Caco-2 (cell line): ENCODE results near the gene CLMN. TPM values are rescaled to one million over a fixed set of nuclear protein-coding genes. Genes with fewer than 3 reads are reported as not detected.

ENCODE experiments used
- BruUV-seq: library from RNA; stranded (reverse); fragments of 400-500 nt; replicated peaks from 2 replicates; lab custom pipeline; 2021; lab: Mats Ljungman, UMichigan
- CTCF ChIA-PET: fragments of 300-600 bp; sonication (Branson Sonifier 250); formaldehyde crosslinking; loops from one replicate; lab custom pipeline; 2022; ENCODE audit warnings: antibody characterized with exemption; lab: Charles Lee
- POLR2A ChIA-PET: fragments of 300-600 bp; sonication (Branson Sonifier 250); formaldehyde crosslinking; loops from one replicate; lab custom pipeline; 2022; ENCODE audit warnings: antibody characterized with exemption; lab: Charles Lee
- DNase-seq, 2 experiments: peaks; one replicate each; pipeline versions ENCODE4 v3.0.0 to v3.0.0-alpha.2; 2020 to 2022
- H3K27me3 ChIP-seq: replicated peaks from 2 replicates; pipeline ENCODE4 v1.6.0; 2011; ENCODE audit warnings: low read length; ENCODE audit not compliant: control insufficient read depth, insufficient read depth
- H3K36me3 ChIP-seq: 2 replicates; pipeline ENCODE4 v1.5.1; 2011; ENCODE audit warnings: low read length; ENCODE audit not compliant: control insufficient read depth, insufficient read depth
- H3K4me1 ChIP-seq: fragments of 250-450 bp; sonication (Bioruptor Pico); 2 replicates; pipeline ENCODE4 v1.5.1; 2020; ENCODE audit warnings: mild to moderate bottlenecking
- H3K4me3 ChIP-seq: 2 replicates; pipeline ENCODE4 v1.5.1; 2011; ENCODE audit warnings: low read depth, mild to moderate bottlenecking, control low read depth, low read length
- H3K9me3 ChIP-seq: fragments of 250-450 bp; sonication (Bioruptor Pico); 2 replicates; pipeline ENCODE4 v1.5.1; 2020; ENCODE audit warnings: mild to moderate bottlenecking, moderate library complexity
- H3K27ac Mint-ChIP-seq: one replicate; pipeline ENCODE4 v1.8.0; 2022; ENCODE audit warnings: mixed read lengths; ENCODE audit not compliant: unreplicated experiment
- H3K27me3 Mint-ChIP-seq: one replicate; pipeline ENCODE4 v1.8.0; 2022; ENCODE audit warnings: mixed read lengths; ENCODE audit not compliant: insufficient read depth, unreplicated experiment
- H3K36me3 Mint-ChIP-seq: one replicate; pipeline ENCODE4 v1.8.0; 2022; ENCODE audit warnings: mild to moderate bottlenecking, mixed read lengths; ENCODE audit not compliant: insufficient read depth, unreplicated experiment
- H3K4me1 Mint-ChIP-seq: one replicate; pipeline ENCODE4 v1.8.0; 2022; ENCODE audit warnings: low read depth, mixed read lengths; ENCODE audit not compliant: unreplicated experiment
- H3K4me3 Mint-ChIP-seq: one replicate; pipeline ENCODE4 v1.8.0; 2022; ENCODE audit warnings: mild to moderate bottlenecking, moderate library complexity, mixed read lengths; ENCODE audit not compliant: unreplicated experiment
- H3K9me3 Mint-ChIP-seq: one replicate; pipeline ENCODE4 v1.8.0; 2022; ENCODE audit warnings: mixed read lengths; ENCODE audit not compliant: unreplicated experiment
- CTCF ChIP-seq, 2 experiments: fragments of 200-600 bp in 1 of 2; IDR thresholded peaks; 1 replicate in 1 of 2; 2 replicates in 1 of 2; pipeline versions ENCODE4 v1.5.1 to v1.8.0; 2011 to 2022; ENCODE audit warnings: antibody characterized with exemption in 1 of 2, control low read depth in 1 of 2, inconsistent platforms in 1 of 2, low read depth in 1 of 2, low read length in 1 of 2, mild to moderate bottlenecking in 1 of 2, moderate library complexity in 1 of 2; ENCODE audit not compliant: insufficient read depth in 1 of 2, severe bottlenecking in 1 of 2, unreplicated experiment in 1 of 2
- intact Hi-C: fragments of 100-400 bp; cut with micrococcal nuclease; formaldehyde crosslinking; loops from one replicate; pipeline ENCODE4 v1.10.0; 2022; ENCODE audit not compliant: unreplicated experiment
- total RNA-seq: library from RNA; stranded (reverse); gene quantifications from 2 replicates; pipeline ENCODE4 v1.2.3, GENCODE V29; 2022

Gene CLMN
- total RNA-seq, 1 experiment from 2014 or later, result 6.7 TPM

GRCh38 chr14:95328729-95329503 lies 9.2 kb upstream of the CLMN start:
- no peak overlapping the region for H3K4me3 Mint-ChIP-seq
- H3K36me3 Mint-ChIP-seq, result no peaks in the 10 kb centered on the region
- Histone ChIP-seq H3K4me3 (no peak overlapping the region), H3K9me3 (no peaks in the 10 kb centered on the region), H3K36me3 (no peaks in the 10 kb centered on the region), H3K4me1 (no peaks in the 10 kb centered on the region), H3K27me3 (no peaks in the 10 kb centered on the region)
- no peaks in the 10 kb centered on the region for H3K4me1 Mint-ChIP-seq
- no peaks in the 10 kb centered on the region for H3K9me3 Mint-ChIP-seq
- H3K27ac Mint-ChIP-seq, result no peak overlapping the region
- intact Hi-C loops, result no loop called here
- H3K27me3 Mint-ChIP-seq, result no peaks in the 10 kb centered on the region
- ChIA-PET POLR2A (no interaction called here), CTCF (interaction anchor here (0.7 kb wide), 1 partner anchor 22 kb away, joined by 3 read pairs; no protein-coding TSS in a partner anchor)
- no peak for DNase-seq
- TF ChIP-seq CTCF (IDR thresholded peaks at IDR 0.05; ENCODE audit: insufficient read depth in 1 of 2, low read depth in 1 of 2, low read length in 1 of 2, severe bottlenecking in 1 of 2, unreplicated experiment in 1 of 2), result no peak
- no TSS peak for BruUV-seq

GRCh38 chr14:95327558-95328374 lies 8.1 kb upstream of the CLMN start:
- H3K4me3 ChIP-seq, result no peak overlapping the region
- Mint-ChIP-seq H3K27ac (no peak overlapping the region), H3K4me3 (no peak overlapping the region), H3K36me3 (no peaks in the 10 kb centered on the region), H3K4me1 (no peaks in the 10 kb centered on the region), H3K9me3 (no peaks in the 10 kb centered on the region), H3K27me3 (no peaks in the 10 kb centered on the region)
- no peaks in the 10 kb centered on the region for H3K9me3 ChIP-seq
- no peak for DNase-seq
- no peaks in the 10 kb centered on the region for H3K27me3 ChIP-seq
- no peaks in the 10 kb centered on the region for H3K36me3 ChIP-seq
- ChIA-PET CTCF (interaction anchor here (0.6 kb wide), 1 partner anchor 931 kb away, joined by 3 read pairs; no protein-coding TSS in a partner anchor), POLR2A (no interaction called here)
- no peak for TF ChIP-seq CTCF (IDR thresholded peaks at IDR 0.05; ENCODE audit: insufficient read depth in 1 of 2, low read depth in 1 of 2, low read length in 1 of 2, severe bottlenecking in 1 of 2, unreplicated experiment in 1 of 2)
- no peaks in the 10 kb centered on the region for H3K4me1 ChIP-seq
- no TSS peak for BruUV-seq
- intact Hi-C loops, result no loop called here

DNA sequence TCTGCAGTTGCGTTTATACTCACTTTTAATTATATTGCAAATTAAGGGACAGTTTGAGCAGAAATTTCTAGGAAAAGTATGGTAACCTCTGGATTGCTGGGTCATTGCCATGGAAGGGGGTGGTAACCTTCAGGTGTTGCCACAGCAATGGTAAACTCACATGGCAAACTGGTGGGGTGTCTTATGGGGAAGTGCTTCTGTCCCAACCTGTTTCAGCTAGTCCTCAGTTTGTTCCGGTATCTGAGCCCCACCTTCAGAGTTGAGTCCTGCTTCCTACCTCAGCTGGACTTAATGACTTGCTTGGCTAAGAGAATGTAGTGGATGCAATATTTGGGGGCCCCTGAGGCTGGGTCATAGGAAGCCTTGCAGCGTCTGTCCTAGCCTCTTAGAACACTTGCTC lies 7.3 kb upstream of the CLMN start:
- POLR2A ChIA-PET, result no interaction called here
- Mint-ChIP-seq H3K27me3 (no peaks in the 10 kb centered on the region), H3K27ac (no peak overlapping the region), H3K9me3 (no peaks in the 10 kb centered on the region), H3K36me3 (no peaks in the 10 kb centered on the region), H3K4me1 (peaks cover 5% of the 10 kb centered on the region), H3K4me3 (no peak overlapping the region)
- Histone ChIP-seq H3K9me3 (no peaks in the 10 kb centered on the region), H3K36me3 (no peaks in the 10 kb centered on the region), H3K27me3 (no peaks in the 10 kb centered on the region), H3K4me3 (no peak overlapping the region), H3K4me1 (no peaks in the 10 kb centered on the region)
- CTCF ChIA-PET, result interaction anchor here (0.6 kb wide), 1 partner anchor 932 kb away, joined by 3 read pairs; no protein-coding TSS in a partner anchor
- BruUV-seq, result no TSS peak
- no peak for DNase-seq
- intact Hi-C loops, result no loop called here
- TF ChIP-seq CTCF (IDR thresholded peaks at IDR 0.05; ENCODE audit: insufficient read depth in 1 of 2, low read depth in 1 of 2, low read length in 1 of 2, severe bottlenecking in 1 of 2, unreplicated experiment in 1 of 2), result no peak
